WTC11 (cell line): ENCODE measurements around the gene NRSN2.

Source experiments
- CREB1 ChIP-seq: sonication (generic); formaldehyde crosslinking; IDR thresholded peaks from 2 replicates; pipeline ENCODE4 v1.8.0; 2023; ENCODE audit warnings: mild to moderate bottlenecking, missing genetic modification reagents
- ETV6 ChIP-seq: sonication (generic); formaldehyde crosslinking; IDR thresholded peaks from 2 replicates; pipeline ENCODE4 v1.8.1; 2022; ENCODE audit warnings: mild to moderate bottlenecking, missing genetic modification reagents
- FOXJ3 ChIP-seq: sonication (generic); formaldehyde crosslinking; IDR thresholded peaks from 2 replicates; pipeline ENCODE4 v1.9.0; 2021; ENCODE audit warnings: missing genetic modification reagents, mild to moderate bottlenecking, borderline replicate concordance
- KAT7 ChIP-seq: sonication (generic); formaldehyde crosslinking; IDR thresholded peaks from 2 replicates; pipeline ENCODE4 v1.8.1; 2023; ENCODE audit warnings: missing genetic modification reagents, mild to moderate bottlenecking, borderline replicate concordance
- MXD4 ChIP-seq: fragments of 250-450 bp; sonication (Bioruptor Pico); IDR thresholded peaks from 2 replicates; pipeline ENCODE4 v1.8.0; 2021; ENCODE audit warnings: mild to moderate bottlenecking, moderate library complexity, borderline replicate concordance
- TCF7 ChIP-seq: sonication (generic); formaldehyde crosslinking; IDR thresholded peaks from 2 replicates; pipeline ENCODE4 v1.8.0; 2022; ENCODE audit warnings: mild to moderate bottlenecking, low read depth, missing genetic modification reagents, moderate library complexity
- ZNF416 ChIP-seq: fragments of 250-450 bp; sonication (Bioruptor Pico); IDR thresholded peaks from 2 replicates; pipeline ENCODE4 v1.9.0; 2021; ENCODE audit warnings: mild to moderate bottlenecking, inconsistent platforms
- TF ChIP-seq, protein P1 (sequence below): fragments of 200-600 bp; IDR thresholded peaks from 2 replicates; pipeline ENCODE4 v1.8.0; 2022; ENCODE audit warnings: antibody characterized with exemption
- TF ChIP-seq, protein P2 (sequence below): sonication (generic); formaldehyde crosslinking; IDR thresholded peaks from 2 replicates; pipeline ENCODE4 v1.8.1; 2023; ENCODE audit warnings: mild to moderate bottlenecking, missing genetic modification reagents, moderate library complexity
- TF ChIP-seq, protein P3 (sequence below): sonication (generic); formaldehyde crosslinking; IDR thresholded peaks from 2 replicates; pipeline ENCODE4 v1.8.1; 2023; ENCODE audit warnings: mild to moderate bottlenecking, missing genetic modification reagents

DNA sequence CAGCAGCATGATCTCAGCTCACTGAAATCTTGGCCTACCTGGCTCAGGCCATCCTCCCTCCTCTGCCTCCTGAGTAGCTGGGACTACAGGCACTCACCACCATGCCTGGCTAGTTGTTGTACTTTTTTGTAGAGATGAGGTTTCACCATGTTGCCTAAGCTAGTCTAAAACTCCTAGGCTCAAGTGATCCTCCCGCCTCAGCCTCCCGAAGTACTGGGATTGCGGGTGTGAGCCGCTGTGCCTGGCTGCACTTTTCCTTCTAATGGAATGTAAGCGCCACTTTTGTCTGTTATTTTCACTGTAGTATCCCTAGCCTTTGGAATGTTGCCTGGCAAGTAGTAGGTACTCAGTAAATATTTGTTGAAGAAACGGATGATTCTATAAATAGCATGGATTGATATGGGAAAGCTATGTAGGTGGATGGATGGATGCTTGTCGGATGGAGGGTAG, 23.3 kb downstream of the NRSN2 start:
- TF ChIP-seq, protein P1, sequence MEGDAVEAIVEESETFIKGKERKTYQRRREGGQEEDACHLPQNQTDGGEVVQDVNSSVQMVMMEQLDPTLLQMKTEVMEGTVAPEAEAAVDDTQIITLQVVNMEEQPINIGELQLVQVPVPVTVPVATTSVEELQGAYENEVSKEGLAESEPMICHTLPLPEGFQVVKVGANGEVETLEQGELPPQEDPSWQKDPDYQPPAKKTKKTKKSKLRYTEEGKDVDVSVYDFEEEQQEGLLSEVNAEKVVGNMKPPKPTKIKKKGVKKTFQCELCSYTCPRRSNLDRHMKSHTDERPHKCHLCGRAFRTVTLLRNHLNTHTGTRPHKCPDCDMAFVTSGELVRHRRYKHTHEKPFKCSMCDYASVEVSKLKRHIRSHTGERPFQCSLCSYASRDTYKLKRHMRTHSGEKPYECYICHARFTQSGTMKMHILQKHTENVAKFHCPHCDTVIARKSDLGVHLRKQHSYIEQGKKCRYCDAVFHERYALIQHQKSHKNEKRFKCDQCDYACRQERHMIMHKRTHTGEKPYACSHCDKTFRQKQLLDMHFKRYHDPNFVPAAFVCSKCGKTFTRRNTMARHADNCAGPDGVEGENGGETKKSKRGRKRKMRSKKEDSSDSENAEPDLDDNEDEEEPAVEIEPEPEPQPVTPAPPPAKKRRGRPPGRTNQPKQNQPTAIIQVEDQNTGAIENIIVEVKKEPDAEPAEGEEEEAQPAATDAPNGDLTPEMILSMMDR, result no peak
- no peak for TF ChIP-seq FOXJ3 (CRISPR knock-in tag)
- TF ChIP-seq, protein P2, sequence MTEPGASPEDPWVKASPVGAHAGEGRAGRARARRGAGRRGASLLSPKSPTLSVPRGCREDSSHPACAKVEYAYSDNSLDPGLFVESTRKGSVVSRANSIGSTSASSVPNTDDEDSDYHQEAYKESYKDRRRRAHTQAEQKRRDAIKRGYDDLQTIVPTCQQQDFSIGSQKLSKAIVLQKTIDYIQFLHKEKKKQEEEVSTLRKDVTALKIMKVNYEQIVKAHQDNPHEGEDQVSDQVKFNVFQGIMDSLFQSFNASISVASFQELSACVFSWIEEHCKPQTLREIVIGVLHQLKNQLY (CRISPR knock-in tag), result no peak
- TF ChIP-seq TCF7, result no peak
- no peak for TF ChIP-seq ZNF416 (CRISPR knock-in tag)
- no peak for TF ChIP-seq ETV6 (CRISPR knock-in tag)
- TF ChIP-seq, protein P3, sequence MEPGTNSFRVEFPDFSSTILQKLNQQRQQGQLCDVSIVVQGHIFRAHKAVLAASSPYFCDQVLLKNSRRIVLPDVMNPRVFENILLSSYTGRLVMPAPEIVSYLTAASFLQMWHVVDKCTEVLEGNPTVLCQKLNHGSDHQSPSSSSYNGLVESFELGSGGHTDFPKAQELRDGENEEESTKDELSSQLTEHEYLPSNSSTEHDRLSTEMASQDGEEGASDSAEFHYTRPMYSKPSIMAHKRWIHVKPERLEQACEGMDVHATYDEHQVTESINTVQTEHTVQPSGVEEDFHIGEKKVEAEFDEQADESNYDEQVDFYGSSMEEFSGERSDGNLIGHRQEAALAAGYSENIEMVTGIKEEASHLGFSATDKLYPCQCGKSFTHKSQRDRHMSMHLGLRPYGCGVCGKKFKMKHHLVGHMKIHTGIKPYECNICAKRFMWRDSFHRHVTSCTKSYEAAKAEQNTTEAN (CRISPR knock-in tag), result no peak
- no peak for TF ChIP-seq CREB1
- TF ChIP-seq KAT7 (CRISPR knock-in tag), result no peak
- TF ChIP-seq MXD4 (CRISPR knock-in tag), result no peak
